OCI-LY3 (cell line): Measurements from ENCODE around the gene HNRNPUL1.

Experiments used
- EZH2phosphoT487 ChIP-seq: fragments of 200-600 bp; shearing (Covaris generic); IDR thresholded peaks from 2 replicates; pipeline ENCODE4 v1.6.1; 2018; ENCODE audit warnings: antibody characterized with exemption, mixed run types, low read depth
- TF ChIP-seq, protein P1 (sequence below): fragments of 200-600, 300-600 bp; sonication (generic); IDR thresholded peaks from 2 replicates; pipeline ENCODE4 v1.5.1; 2014; ENCODE audit warnings: antibody characterized with exemption, low read length, low read depth

DNA sequence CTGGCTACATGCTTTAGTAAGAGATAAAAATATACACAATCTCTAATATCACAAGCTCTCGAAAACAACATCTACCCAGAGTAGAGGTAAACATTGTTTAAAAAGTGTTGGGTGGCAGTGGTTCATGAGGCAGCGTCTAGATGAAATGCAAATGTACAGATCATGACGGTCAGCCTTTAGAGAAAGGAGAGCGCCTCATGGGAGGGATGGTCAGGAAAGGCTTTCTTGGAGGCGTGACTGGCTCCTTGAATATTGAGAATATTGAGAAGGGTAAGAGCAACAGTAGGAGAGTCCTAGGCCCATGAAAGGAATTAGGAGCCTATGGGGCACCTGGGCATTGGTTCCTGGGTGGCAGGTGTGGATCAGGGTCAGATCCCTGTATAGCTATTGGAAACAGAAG, 10.6 kb downstream of the HNRNPUL1 start:
- TF ChIP-seq, protein P1, sequence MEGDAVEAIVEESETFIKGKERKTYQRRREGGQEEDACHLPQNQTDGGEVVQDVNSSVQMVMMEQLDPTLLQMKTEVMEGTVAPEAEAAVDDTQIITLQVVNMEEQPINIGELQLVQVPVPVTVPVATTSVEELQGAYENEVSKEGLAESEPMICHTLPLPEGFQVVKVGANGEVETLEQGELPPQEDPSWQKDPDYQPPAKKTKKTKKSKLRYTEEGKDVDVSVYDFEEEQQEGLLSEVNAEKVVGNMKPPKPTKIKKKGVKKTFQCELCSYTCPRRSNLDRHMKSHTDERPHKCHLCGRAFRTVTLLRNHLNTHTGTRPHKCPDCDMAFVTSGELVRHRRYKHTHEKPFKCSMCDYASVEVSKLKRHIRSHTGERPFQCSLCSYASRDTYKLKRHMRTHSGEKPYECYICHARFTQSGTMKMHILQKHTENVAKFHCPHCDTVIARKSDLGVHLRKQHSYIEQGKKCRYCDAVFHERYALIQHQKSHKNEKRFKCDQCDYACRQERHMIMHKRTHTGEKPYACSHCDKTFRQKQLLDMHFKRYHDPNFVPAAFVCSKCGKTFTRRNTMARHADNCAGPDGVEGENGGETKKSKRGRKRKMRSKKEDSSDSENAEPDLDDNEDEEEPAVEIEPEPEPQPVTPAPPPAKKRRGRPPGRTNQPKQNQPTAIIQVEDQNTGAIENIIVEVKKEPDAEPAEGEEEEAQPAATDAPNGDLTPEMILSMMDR: no peak
- TF ChIP-seq EZH2phosphoT487: no peak
